Esophagus (tissue), 2 donors: Measurements from ENCODE around the gene OR11L1. TPM values are rescaled to one million over a fixed set of nuclear protein-coding genes. Genes with fewer than 3 reads are reported as not detected.

Experiments
- H3K27ac ChIP-seq, 2 donors: one replicate each; pipeline ENCODE4 v1.5.1; 2013; ENCODE audit warnings: low read depth in 2 of 2, mild to moderate bottlenecking in 2 of 2, inconsistent platforms in 1 of 2, low read length in 1 of 2, moderate library complexity in 1 of 2
- H3K27me3 ChIP-seq, 2 donors: one replicate each; pipeline ENCODE4 v1.6.1; 2013; ENCODE audit warnings: low read length in 2 of 2, control low read depth in 1 of 2, mild to moderate bottlenecking in 1 of 2; ENCODE audit not compliant: insufficient read depth in 2 of 2, control insufficient read depth in 1 of 2
- H3K36me3 ChIP-seq, 2 donors: one replicate each; pipeline ENCODE4 v1.6.1; 2013; ENCODE audit warnings: low read length in 1 of 2; ENCODE audit not compliant: control insufficient read depth in 2 of 2, insufficient read depth in 2 of 2
- H3K4me1 ChIP-seq, 2 donors: one replicate each; pipeline ENCODE4 v1.6.1; 2013; ENCODE audit warnings: low read length in 1 of 2; ENCODE audit not compliant: control insufficient read depth in 2 of 2, insufficient read depth in 2 of 2
- H3K4me3 ChIP-seq, 2 donors: one replicate each; pipeline ENCODE4 v1.5.1; 2013; ENCODE audit warnings: low read length in 2 of 2, mild to moderate bottlenecking in 2 of 2, low read depth in 1 of 2, moderate library complexity in 1 of 2
- H3K9me3 ChIP-seq, 2 donors: one replicate each; pipeline ENCODE4 v1.6.1; 2013; ENCODE audit warnings: mild to moderate bottlenecking in 2 of 2, low read depth in 1 of 2, low read length in 1 of 2, moderate library complexity in 1 of 2; ENCODE audit not compliant: control insufficient read depth in 2 of 2, insufficient read depth in 1 of 2
- WGBS, 2 donors: extraction: QIAGEN DNeasy Blood & Tissue Kit; methylation state at CpG; one replicate each; pipeline ENCODE4 v1.1.7; 2013; 5-methylcytosine and 5-hydroxymethylcytosine counted together
- polyA plus RNA-seq, 2 donors: library from polyadenylated mRNA; stranded (reverse); fragments of 200-250 nt; gene quantifications; one replicate each; pipeline ENCODE4 v1.2.3, GENCODE V29; 2013
- donor health status: healthy with polysubstance abuse.
- donor health status: Bipolar disorder and iron deficiency.

Gene OR11L1
- polyA plus RNA-seq, 2 donors = not detected

DNA sequence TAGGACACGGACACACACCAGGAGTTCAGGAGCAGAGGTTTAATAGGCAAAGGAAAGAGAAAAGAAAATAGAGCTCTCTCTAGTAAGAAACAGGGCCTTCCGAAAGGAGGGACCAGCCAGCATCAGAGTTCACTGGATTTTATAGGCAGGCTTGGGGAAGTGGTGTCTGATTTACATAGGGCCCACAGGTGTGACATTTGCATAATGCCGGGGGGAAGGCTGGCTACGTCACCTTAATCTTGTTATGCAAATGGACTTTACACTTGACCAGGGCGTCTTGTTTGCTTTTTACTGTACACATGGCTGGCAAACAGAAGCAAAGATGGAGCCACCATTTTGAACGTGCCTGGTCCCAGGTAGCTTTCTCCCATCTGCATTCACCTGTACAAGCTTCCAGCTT, 17.7 kb downstream of the OR11L1 start, which contains the start of gene OR14A16:
Gene OR14A16 (minus strand): TSS at position 97 of the 400 bp plus-strand sequence. CDS start 8,390 bp downstream, outside the sequence.
- no peak within 1 kb of the TSS for H3K27ac ChIP-seq
- H3K4me3 ChIP-seq = no peak within 1 kb of the TSS
- 47 to 49% methylated on average over 6 of the region's 6 CpGs for WGBS, 2 donors
- H3K27me3 ChIP-seq = no peaks in the 10 kb centered on the region
- no peaks in the 10 kb centered on the region for H3K9me3 ChIP-seq
- no peaks in the 10 kb centered on the region for H3K4me1 ChIP-seq
- H3K36me3 ChIP-seq = no peaks in the 10 kb centered on the region

DNA sequence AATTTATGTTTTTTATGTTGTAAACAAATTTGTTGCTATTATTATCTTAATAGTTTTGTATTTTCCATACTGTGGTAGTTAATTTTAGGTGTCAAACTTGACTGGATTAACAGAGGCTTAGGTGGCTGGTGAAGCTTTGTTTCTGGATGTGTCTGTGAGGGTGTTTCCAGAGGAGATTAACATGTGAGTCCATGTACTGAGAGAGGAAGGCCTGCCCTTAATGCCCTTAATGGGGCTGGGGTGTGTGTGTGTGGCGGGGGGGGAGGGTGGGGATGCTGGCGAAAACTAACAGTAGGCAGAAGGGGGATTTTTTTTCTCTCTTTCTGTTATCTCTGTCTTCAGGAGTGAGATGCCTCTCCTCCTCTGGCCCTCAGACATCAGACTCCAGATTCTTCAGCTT, 19.6 kb downstream of the OR11L1 start:
- H3K36me3 ChIP-seq = no peaks in the 10 kb centered on the region
- 39 to 65% methylated on average over 2 of the region's 2 CpGs for WGBS, 2 donors
- no peaks in the 10 kb centered on the region for H3K9me3 ChIP-seq
- no peak overlapping the region for H3K4me3 ChIP-seq
- H3K27me3 ChIP-seq = no peaks in the 10 kb centered on the region
- H3K4me1 ChIP-seq = no peaks in the 10 kb centered on the region
- no peak overlapping the region for H3K27ac ChIP-seq

DNA sequence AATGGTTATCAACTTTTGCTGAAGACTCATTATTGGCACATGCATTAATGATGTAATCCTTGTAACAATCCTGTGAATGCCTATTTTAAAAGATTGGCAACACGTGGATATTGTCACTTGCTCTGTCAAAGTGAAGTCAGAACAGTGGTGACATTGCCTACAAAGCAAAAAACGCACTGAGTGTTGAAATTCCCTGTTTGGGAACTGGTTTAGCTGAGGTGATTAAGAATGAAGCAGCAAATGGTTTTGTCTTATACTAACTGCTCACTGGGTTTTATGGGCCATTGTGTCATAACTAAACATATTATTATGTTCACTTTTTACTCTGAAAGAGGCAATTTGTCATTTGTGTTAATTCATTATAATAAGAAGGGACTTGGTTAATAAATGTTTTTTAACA, 29.1 kb downstream of the OR11L1 start:
- Histone ChIP-seq H3K36me3 (no peaks in the 10 kb centered on the region), H3K27ac (no peak overlapping the region), H3K27me3 (no peaks in the 10 kb centered on the region), H3K4me1 (no peaks in the 10 kb centered on the region), H3K9me3 (no peaks in the 10 kb centered on the region), H3K4me3 (no peak overlapping the region)
- 51 to 54% methylated on average over 2 of the region's 2 CpGs for whole genome bisulfite sequencing, 2 donors

DNA sequence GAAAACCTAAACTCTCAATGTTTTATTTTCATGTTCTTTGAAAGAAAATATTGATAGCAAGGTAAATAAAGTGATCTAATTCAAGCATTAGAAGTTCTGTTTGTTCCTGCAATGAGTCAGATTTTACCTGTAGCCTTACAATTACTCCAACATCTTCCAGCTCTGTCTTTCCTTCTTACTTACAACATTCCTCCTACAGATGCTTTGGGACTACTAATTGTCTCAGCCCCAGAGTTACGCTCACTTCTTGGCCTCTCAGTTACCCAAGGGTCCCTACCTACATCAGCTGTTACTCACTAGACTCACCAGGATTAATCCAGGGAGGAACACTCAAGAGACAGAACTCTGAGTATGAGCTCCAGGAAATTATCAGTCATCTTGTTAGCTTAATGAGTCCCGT, 44.2 kb downstream of the OR11L1 start:
- Histone ChIP-seq H3K27me3 (no peaks in the 10 kb centered on the region), H3K4me3 (no peak overlapping the region), H3K9me3 (no peaks in the 10 kb centered on the region), H3K27ac (no peak overlapping the region), H3K4me1 (no peaks in the 10 kb centered on the region), H3K36me3 (no peaks in the 10 kb centered on the region)
- 0 to 35% methylated on average over 2 of the region's 2 CpGs for WGBS, 2 donors

Other genes with a start within 250 kb of the OR11L1 start
- not detected for gene OR2G3, start 236.3 kb downstream of the OR11L1 start, polyA plus RNA-seq
- gene OR13G1, start 162.2 kb downstream of the OR11L1 start, polyA plus RNA-seq = not detected
- gene OR6F1, start 125.2 kb downstream of the OR11L1 start, polyA plus RNA-seq = not detected
- gene OR14K1, start 103.3 kb downstream of the OR11L1 start, polyA plus RNA-seq = not detected
- gene OR14A2, start 93.8 kb downstream of the OR11L1 start, polyA plus RNA-seq = not detected
- not detected for gene OR1C1, start 81.3 kb downstream of the OR11L1 start, polyA plus RNA-seq
- gene OR14A16, start 17.8 kb downstream of the OR11L1 start, polyA plus RNA-seq = not detected
- gene TRIM58, start 15.3 kb upstream of the OR11L1 start, polyA plus RNA-seq = under 1 TPM in 1 of 2 donors, not detected in 1; 0.15 TPM
- gene OR2W3, start 53.7 kb upstream of the OR11L1 start, polyA plus RNA-seq = under 1 TPM in 1 of 2 donors, not detected in 1; 0.12 TPM
- not detected for gene OR2T8, start 78.4 kb upstream of the OR11L1 start, polyA plus RNA-seq
- not detected for gene OR2AJ1, start 83.0 kb upstream of the OR11L1 start, polyA plus RNA-seq
- not detected for gene OR2L8, start 107.0 kb upstream of the OR11L1 start, polyA plus RNA-seq
- gene OR2AK2, start 123.3 kb upstream of the OR11L1 start, polyA plus RNA-seq = not detected
- not detected for gene OR2L5, start 171.8 kb upstream of the OR11L1 start, polyA plus RNA-seq
- not detected for gene OR2L2, start 188.2 kb upstream of the OR11L1 start, polyA plus RNA-seq
- gene OR2L3, start 204.9 kb upstream of the OR11L1 start, polyA plus RNA-seq = not detected